22Rv1 (cell line): Measurements from ENCODE around the gene ATXN10.

ENCODE experiments used
- H3K27ac ChIP-seq: fragments of 450-650 bp; 2 replicates; pipeline ENCODE4 v1.5.1; 2017
- CTCF ChIP-seq: fragments of 450-650 bp; IDR thresholded peaks from 2 replicates; pipeline ENCODE4 v1.5.1; 2017; ENCODE audit warnings: mild to moderate bottlenecking
- ZFX ChIP-seq: fragments of 450-650 bp; IDR thresholded peaks from 2 replicates; pipeline ENCODE4 v1.6.1; 2017; ENCODE audit warnings: antibody characterized with exemption, borderline replicate concordance

ATXN10 gene

GRCh38 chr22:45683248-45683647, 11.6 kb downstream of the ATXN10 start:
- H3K27ac ChIP-seq = no peak overlapping the region
- TF ChIP-seq CTCF = no peak
- no peak for TF ChIP-seq ZFX

DNA sequence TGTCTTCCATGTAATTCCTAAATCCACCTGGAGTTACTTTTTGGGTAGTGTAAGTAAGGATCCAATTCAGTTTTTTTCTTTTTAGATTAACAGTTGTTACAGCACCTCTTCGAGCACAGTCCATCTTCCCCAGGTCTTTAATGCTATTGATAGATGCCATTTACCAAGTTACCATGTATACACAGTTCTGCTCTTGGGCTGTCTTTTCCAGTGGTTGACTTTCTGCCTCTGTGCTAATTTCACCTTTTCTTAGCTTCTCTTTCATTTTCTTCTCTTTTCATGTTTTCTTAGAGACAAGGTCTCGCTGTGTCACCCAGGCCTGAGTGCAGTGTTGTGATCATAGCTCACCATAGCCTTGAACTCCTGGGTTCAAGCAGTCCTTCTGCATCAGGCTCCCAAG, 12.0 kb downstream of the ATXN10 start:
- no peak overlapping the region for H3K27ac ChIP-seq
- no peak for TF ChIP-seq ZFX

DNA sequence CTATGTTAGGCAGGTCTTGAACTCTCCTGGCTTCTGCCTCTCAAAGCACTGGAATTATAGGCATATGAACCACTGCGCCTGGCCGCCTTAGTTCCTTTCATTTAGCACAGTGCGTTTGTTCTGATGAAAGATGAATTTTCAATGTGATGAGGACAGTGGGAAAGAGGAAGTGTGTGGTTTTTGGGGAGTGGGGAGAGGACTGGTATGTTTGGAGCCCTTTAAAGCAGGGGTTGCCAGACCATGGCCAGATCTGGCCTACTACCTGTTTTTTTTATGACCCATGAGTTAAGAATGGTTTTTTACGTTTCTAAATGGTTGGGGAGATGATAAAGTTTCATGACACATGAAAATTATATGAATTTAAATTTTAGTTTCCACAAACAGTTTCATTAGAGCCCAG, 12.5 kb downstream of the ATXN10 start:
- H3K27ac ChIP-seq = no peak overlapping the region
- TF ChIP-seq CTCF = no peak
- TF ChIP-seq ZFX = no peak

DNA sequence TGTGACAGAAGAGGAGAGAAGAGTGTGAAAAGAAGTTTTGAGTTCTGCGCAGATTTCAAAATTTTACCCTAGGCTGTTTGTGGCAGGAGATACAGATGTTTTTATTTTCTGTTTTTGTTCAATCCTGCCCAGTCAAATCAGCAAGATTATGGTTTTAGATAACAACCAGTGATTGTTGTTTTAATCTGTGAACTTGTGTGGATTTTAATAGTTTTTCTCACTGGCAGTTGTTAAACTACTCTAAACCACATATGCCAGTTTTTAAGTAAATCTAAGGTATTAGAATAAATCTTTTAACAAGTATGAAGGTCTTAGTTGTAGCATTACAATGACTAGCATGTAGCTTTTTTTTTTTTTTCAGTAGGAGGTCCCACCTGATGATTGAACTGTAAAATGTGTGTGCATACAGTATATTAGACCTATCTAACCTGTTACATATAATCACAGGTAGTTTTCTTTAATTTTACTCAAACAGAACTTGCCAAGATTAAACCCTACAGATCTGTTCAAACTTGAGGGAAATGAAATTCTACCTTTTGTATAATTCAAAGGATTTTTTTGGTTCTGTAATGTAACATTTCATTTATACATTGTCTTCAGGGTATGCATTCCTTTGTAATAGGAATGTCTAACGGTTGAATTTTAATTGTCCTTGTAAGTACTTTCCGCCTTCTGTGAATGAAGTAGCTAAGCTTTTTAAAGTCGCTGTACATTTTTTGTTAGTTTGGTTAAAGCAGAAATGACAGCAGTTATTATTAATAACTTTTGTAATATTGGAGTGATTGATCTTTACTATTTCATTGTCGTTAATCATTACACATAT, 13.3 kb downstream of the ATXN10 start:
- no peak for TF ChIP-seq CTCF
- no peak for TF ChIP-seq ZFX
- H3K27ac ChIP-seq = no peak overlapping the region

GRCh38 chr22:45686004-45686403, 14.4 kb downstream of the ATXN10 start:
- H3K27ac ChIP-seq = no peak overlapping the region
- TF ChIP-seq CTCF (no peak), ZFX (no peak)

DNA sequence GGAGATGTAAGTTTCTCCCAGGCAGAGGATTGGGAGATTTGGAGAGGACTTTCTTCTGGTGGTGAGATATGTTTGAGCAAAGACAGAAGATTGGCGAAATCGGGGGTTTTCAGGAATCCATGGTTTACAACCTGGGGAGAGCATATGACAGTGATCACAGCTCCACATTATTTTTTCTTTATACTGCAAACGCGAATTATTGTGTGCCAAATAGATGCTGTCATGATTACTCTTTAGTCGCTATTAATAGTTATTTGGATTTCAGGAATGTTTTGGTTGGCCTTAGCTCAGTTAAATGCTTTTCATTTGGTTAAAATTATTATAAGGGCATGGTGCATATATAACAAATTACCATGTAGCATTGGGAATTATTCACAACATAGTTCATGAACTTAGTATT, 15.2 kb downstream of the ATXN10 start:
- H3K27ac ChIP-seq = no peak overlapping the region
- no peak for TF ChIP-seq ZFX
- no peak for TF ChIP-seq CTCF

DNA sequence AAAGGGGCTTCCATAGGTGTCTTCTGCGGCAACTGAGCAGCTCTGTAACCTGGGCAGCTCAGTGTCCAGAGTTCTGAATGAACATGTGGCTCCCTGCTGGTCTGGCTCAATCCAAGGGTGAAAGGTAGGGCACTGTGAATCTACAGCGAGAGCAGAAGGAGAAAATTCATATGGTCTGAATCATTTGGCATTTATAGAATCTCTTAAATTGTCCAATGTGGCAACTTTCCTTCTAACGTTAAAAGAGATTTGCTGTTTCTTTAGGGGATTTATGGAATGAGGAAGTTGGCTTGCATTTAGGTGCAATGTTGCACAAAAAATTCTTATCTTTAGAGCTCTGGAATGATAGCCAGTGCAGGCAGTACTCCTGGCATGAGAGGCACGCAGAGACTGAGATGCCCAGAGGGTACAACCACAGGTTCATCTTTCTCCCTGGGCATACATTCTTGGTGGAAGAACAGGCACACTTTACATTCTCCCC, 17.0 kb downstream of the ATXN10 start:
- H3K27ac ChIP-seq = no peak overlapping the region
- TF ChIP-seq CTCF = no peak
- TF ChIP-seq ZFX = no peak

GRCh38 chr22:45689211-45689610, 17.6 kb downstream of the ATXN10 start:
- TF ChIP-seq ZFX = no peak
- TF ChIP-seq CTCF = no peak
- no peak overlapping the region for H3K27ac ChIP-seq
